NAMALWA (cell line): Measurements from ENCODE around the gene AIFM3.
A peak's percentile ranks its signal among the peaks of the same experiment; 100 is the strongest.
"Not testable (repeated sequence)": the region's sequence is repeated elsewhere in the genome, so short reads cannot be mapped to it uniquely, and the experiment has no call there.

Experiments used
- DNase-seq: peaks from one replicate; pipeline ENCODE4 v3.0.0-alpha.2; 2015; ENCODE audit warnings: low spot score

AIFM3 gene, protein sequence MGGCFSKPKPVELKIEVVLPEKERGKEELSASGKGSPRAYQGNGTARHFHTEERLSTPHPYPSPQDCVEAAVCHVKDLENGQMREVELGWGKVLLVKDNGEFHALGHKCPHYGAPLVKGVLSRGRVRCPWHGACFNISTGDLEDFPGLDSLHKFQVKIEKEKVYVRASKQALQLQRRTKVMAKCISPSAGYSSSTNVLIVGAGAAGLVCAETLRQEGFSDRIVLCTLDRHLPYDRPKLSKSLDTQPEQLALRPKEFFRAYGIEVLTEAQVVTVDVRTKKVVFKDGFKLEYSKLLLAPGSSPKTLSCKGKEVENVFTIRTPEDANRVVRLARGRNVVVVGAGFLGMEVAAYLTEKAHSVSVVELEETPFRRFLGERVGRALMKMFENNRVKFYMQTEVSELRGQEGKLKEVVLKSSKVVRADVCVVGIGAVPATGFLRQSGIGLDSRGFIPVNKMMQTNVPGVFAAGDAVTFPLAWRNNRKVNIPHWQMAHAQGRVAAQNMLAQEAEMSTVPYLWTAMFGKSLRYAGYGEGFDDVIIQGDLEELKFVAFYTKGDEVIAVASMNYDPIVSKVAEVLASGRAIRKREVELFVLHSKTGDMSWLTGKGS

GRCh38 chr22:20966883-20967696 lies at the start of gene AIFM3:
Gene AIFM3, plus strand, starts transcription at chr22:20967255. Its CDS starts 690 bp downstream, at chr22:20967945.
- DNase-seq = no peak

- peak; percentile 15 for DNase-seq
Measured at GRCh38 chr22:20918663-20919218, 48.3 kb upstream of the AIFM3 start.

- DNase-seq = no peak
Measured at GRCh38 chr22:20919718-20920117, 47.3 kb upstream of the AIFM3 start.

DNA sequence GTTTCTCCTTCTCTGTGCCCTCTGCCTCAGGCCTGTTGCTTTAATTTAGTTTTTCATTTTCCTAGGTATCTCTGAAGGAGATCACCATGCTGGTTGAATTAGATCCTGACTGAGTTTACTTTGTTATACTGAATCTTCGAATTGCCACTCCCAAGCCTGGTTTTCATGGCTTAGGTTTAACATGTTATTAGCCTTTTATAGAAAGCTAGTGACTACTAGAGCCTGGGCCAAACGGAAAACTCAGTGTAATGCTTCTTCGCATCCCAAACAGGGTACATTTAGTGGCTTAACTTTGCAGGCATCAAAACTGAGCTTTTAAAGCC lies 46.2 kb upstream of the AIFM3 start:
- DNase-seq = no peak

- DNase-seq = no peak
Measured at GRCh38 chr22:20922141-20922751, 44.8 kb upstream of the AIFM3 start.

- no peak for DNase-seq
Measured at GRCh38 chr22:20926243-20926642, 40.8 kb upstream of the AIFM3 start.

- DNase-seq = no peak
Measured at GRCh38 chr22:20927940-20928572, 39.0 kb upstream of the AIFM3 start.

DNA sequence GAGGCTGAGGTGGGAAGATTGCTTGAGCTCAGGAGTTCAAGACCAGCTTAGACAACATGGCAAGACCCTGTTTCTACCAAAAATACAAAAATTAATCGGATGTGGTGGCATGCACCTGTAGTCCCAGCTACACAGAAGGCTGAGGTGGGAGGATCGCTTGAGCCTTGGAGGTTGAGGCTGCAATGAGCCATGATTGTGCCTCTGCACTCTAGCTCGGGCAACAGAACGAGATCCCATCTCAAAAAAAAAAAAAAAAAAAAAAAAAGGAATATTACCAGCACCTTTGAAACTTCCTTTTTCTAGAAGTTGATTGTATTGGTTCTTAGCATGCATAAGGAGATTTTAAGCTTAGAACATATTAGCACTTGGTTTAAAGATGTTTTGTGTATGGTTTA lies 38.5 kb upstream of the AIFM3 start:
- no peak for DNase-seq

- DNase-seq = no peak
Measured at GRCh38 chr22:20930004-20930403, 37.1 kb upstream of the AIFM3 start.

DNA sequence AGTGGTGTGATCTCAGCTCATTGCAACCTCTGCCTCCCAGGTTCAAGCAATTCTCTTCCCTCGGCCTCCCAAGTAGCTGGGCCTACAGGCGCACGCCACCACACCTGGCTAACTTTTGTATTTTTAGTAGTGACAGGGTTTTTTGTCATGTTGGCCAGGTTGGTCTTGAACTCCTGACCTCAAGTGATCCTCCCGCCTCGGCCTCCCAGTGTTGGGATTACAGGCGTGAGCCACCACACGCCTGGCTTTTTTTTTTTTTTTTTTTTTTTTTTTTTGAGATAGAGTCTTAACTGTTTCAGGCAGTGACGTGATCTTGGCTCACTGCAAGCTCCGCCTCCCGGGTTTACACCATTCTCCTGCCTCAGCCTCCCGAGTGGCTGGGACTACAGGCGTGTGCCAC lies 36.6 kb upstream of the AIFM3 start:
- DNase-seq = not testable (repeated sequence)

DNA sequence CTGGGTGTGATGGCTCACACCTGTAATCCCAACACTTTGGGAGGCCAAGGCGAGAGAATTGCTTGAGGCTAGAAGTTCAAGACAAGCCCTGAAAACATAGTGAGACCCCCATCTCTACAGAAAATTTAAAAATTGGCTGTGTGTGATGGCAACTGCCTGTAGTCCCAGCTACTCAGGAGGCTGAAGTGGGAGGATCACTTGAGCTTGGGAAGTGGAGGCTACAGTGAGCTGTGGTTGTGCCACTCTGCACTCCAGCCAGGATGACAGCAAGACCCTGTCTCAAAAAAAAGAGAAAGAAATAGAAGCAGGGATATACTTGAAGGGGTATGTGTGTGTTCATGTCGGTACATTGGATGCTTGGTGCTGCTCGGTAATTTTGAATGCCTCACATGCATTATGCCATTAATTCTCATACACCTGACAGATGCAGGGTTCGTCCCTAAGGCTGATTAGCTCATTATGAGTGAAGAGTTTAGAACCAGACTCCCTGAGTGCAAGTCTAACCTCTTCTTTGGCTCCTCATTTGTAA lies 35.9 kb upstream of the AIFM3 start:
- DNase-seq = no peak

- DNase-seq = no peak
Measured at GRCh38 chr22:20933910-20934309, 33.1 kb upstream of the AIFM3 start.

GRCh38 chr22:20935049-20935448 lies 32.0 kb upstream of the AIFM3 start:
- DNase-seq = not testable (repeated sequence)

DNA sequence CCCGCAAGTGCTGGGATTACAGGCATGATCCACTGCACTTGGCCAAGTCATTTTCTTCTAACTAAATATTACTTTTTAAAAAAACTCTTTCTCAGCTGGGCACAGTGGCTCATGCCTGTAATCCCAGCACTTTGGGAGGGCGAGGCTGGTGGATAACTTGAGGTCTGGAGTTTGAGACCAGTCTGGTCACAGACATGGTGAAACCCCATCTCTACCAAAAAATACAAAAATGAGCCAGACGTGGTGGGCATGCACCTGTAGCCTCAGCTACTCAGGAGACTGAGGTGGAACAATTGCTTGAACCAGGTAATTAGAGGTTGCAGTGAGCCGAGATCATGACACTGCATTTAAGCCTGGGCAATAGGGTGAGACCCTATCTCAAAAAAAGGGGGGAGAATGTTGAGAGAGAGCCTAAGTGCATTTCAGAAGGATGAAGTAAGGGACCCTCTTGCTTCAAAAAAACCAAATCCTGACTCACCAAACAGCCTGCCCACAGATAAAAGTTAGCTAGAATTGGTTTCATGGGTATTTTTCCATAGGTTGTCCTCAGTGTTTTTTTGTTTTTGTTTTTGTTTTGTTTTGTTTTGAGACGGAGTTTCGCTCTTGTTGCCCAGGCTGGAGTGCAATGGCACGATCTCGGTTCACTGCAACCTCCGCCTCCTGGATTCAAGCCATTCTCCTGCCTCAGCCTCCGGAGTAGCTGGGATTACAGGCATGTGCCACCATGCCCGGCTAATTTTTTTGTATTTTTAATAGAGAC lies 31.1 kb upstream of the AIFM3 start:
- not testable (repeated sequence) for DNase-seq

- DNase-seq = no peak
Measured at GRCh38 chr22:20937031-20937793, 29.8 kb upstream of the AIFM3 start.

GRCh38 chr22:20937794-20938671 lies 29.0 kb upstream of the AIFM3 start:
- no peak for DNase-seq

DNA sequence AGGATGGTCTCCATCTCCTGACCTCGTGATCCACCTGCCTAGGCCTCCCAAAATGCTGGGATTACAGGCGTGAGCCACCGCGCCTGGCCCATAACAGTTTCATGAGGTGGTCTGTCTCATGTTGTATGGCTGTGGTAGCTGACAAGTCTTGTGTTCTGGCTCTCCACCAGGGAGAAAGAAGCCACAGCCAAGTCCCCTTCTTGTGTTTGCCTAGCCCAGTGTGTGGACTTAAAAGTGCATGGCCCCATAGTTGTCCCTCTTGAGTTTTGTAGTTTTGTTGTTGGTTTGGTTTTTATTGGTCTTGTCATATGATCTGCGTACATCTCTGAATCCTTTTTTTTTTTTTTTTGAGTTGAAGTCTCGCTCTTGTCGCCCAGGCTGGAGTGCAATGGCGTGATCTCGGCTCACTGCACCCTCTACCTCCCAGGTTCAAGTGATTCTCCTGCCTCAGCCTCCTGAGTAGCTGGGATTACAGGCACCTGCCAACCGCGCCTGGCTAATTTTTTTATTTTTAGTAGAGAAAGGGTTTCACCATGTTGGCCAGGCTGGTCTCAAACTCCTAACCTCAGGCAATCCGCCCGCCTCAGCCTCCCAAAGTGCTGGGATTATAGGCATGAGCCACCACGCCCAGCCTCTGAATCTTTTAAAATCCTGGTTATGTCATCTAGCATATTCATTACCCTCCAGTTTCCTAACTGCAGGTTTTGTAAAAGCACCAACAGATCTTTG lies 27.4 kb upstream of the AIFM3 start:
- DNase-seq = not testable (repeated sequence)

DNA sequence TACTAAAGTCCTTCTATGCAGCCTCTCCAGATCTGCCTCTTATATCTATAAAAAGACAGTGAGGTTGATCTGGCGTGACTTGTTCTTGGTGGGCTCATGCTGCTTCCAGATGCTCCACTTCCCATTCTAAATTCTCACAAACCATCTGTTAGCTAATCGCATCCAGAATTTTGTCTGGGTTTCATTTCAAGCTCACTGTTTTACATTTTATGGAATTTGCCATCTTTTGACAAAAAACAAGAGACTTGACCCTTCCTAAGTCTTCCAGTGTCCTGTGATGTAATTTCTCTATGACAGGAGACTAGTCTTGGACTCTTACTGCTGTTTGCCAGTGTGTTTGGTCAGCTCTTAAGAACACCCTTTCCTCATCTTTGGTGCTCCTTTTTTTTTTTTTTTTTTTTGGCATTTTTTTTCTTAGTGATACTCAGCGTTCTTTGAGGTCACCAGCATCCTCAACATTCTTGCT lies 26.8 kb upstream of the AIFM3 start:
- DNase-seq = no peak
